Osteoblast (primary cell): ENCODE measurements around the gene ARHGEF2. TPM values are rescaled to one million over a fixed set of nuclear protein-coding genes. Genes with fewer than 3 reads are reported as not detected.

Experiments
- DNase-seq: peaks from one replicate; pipeline ENCODE4 v3.0.0; 2011; ENCODE audit warnings: low spot score, mixed read lengths; ENCODE audit not compliant: insufficient read length; ENCODE audit errors: missing footprints
- H2AFZ ChIP-seq: 2 replicates; pipeline ENCODE4 v1.6.0; 2011; ENCODE audit warnings: mild to moderate bottlenecking, low read length
- H3K27ac ChIP-seq: 2 replicates; pipeline ENCODE4 v1.5.1; 2011; ENCODE audit warnings: mild to moderate bottlenecking, low read depth, low read length, moderate library complexity
- H3K27me3 ChIP-seq: 2 replicates; pipeline ENCODE4 v1.6.0; 2012; ENCODE audit warnings: mild to moderate bottlenecking, control low read depth, inconsistent platforms, low read length, moderate library complexity; ENCODE audit not compliant: insufficient read depth
- H3K36me3 ChIP-seq: 2 replicates; pipeline ENCODE4 v1.5.1; 2011; ENCODE audit warnings: mild to moderate bottlenecking, low read length, control low read depth, moderate library complexity; ENCODE audit not compliant: insufficient read depth
- H3K4me1 ChIP-seq: 2 replicates; pipeline ENCODE4 v1.5.1; 2011; ENCODE audit warnings: mild to moderate bottlenecking, low read length, control low read depth, moderate library complexity; ENCODE audit not compliant: insufficient read depth
- H3K4me2 ChIP-seq: 2 replicates; pipeline ENCODE4 v1.6.0; 2011; ENCODE audit warnings: mild to moderate bottlenecking, low read length; ENCODE audit not compliant: insufficient read depth
- H3K4me3 ChIP-seq: fragments of 200-600 bp; sonication (generic); 3 replicates; pipeline ENCODE4 v1.5.1; 2012; ENCODE audit warnings: mild to moderate bottlenecking, low read length, inconsistent platforms; ENCODE audit not compliant: insufficient read depth
- H3K79me2 ChIP-seq: 2 replicates; pipeline ENCODE4 v1.6.0; 2012; ENCODE audit warnings: mild to moderate bottlenecking, low read length, control low read depth, inconsistent platforms; ENCODE audit not compliant: insufficient read depth
- H3K9me3 ChIP-seq: 2 replicates; pipeline ENCODE4 v1.5.1; 2011; ENCODE audit warnings: low read depth, low read length, control low read depth
- H4K20me1 ChIP-seq: 2 replicates; pipeline ENCODE4 v1.6.0; 2012; ENCODE audit warnings: mild to moderate bottlenecking, low read length, control low read depth; ENCODE audit not compliant: insufficient read depth
- total RNA-seq: library from RNA; depleted of rRNA; stranded (reverse); fragments of >200 nt; gene quantifications from 2 replicates; pipeline ENCODE4 v1.2.3, GENCODE V29; 2012
- TF ChIP-seq, protein P1 (sequence below): IDR thresholded peaks from 2 replicates; pipeline ENCODE4 v1.5.1; 2011; ENCODE audit warnings: mild to moderate bottlenecking, low read depth, low read length, moderate library complexity; ENCODE audit errors: extremely low read depth

Gene ARHGEF2
- total RNA-seq, 1 donor = 183 TPM

- TF ChIP-seq, protein P1, sequence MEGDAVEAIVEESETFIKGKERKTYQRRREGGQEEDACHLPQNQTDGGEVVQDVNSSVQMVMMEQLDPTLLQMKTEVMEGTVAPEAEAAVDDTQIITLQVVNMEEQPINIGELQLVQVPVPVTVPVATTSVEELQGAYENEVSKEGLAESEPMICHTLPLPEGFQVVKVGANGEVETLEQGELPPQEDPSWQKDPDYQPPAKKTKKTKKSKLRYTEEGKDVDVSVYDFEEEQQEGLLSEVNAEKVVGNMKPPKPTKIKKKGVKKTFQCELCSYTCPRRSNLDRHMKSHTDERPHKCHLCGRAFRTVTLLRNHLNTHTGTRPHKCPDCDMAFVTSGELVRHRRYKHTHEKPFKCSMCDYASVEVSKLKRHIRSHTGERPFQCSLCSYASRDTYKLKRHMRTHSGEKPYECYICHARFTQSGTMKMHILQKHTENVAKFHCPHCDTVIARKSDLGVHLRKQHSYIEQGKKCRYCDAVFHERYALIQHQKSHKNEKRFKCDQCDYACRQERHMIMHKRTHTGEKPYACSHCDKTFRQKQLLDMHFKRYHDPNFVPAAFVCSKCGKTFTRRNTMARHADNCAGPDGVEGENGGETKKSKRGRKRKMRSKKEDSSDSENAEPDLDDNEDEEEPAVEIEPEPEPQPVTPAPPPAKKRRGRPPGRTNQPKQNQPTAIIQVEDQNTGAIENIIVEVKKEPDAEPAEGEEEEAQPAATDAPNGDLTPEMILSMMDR = no peak
- H3K79me2 ChIP-seq = peaks cover 38% of the 10 kb centered on the region
- peak within 1 kb of the TSS; percentile 97 for H3K4me2 ChIP-seq
- peak within 1 kb of the TSS; percentile 56 for H2AFZ ChIP-seq
- H3K27me3 ChIP-seq = no peaks in the 10 kb centered on the region
- peaks cover 37% of the 10 kb centered on the region for H3K4me1 ChIP-seq
- peaks cover 75% of the 10 kb centered on the region for H3K36me3 ChIP-seq
- H3K9me3 ChIP-seq = no peaks in the 10 kb centered on the region
- peak within 1 kb of the TSS; percentile 90 for H3K4me3 ChIP-seq
- peak within 1 kb of the TSS; percentile 81 for H3K27ac ChIP-seq
- DNase-seq = peak; percentile 93
- H4K20me1 ChIP-seq = no peaks in the 10 kb centered on the region
These were observed 66.9 kb downstream of the ARHGEF2 start, which contains the start of gene RIT1 for GRCh38 chr1:155911156-155912055. Gene RIT1, minus strand, starts transcription at chr1:155911349. Its CDS starts 588 bp downstream, at chr1:155910761.

DNA sequence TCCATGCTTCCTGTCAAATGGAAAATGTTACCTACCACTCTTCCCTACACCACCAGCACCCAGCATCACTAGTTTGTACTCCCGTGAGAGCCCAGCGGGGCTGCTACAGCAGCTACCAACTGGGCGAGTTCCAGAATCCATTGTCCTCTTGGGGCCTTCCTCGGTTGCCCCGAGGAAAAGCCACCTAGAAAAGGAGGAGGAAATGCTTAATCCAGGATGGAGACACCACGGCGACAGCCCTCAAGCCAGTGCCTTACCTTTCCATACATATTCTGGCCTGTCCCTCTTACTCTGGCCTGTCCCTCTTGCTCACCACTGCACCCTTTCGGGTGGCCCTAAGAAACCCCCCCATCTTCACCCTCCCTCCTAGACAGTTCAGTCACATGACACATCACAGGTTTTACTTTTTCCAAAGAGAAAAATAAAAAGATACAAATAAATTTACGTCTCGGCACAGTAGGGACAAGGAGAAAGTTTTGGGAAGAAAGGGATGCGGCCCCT is 67.7 kb downstream of the ARHGEF2 start:
- Histone ChIP-seq H3K27ac (peak overlapping the region; percentile 81), H3K9me3 (no peaks in the 10 kb centered on the region), H3K27me3 (no peaks in the 10 kb centered on the region), H3K79me2 (peaks cover 41% of the 10 kb centered on the region), H3K36me3 (peaks cover 75% of the 10 kb centered on the region), H2AFZ (peak overlapping the region; percentile 56), H3K4me1 (peaks cover 37% of the 10 kb centered on the region), H3K4me2 (peak overlapping the region; percentile 97), H3K4me3 (peak overlapping the region; percentile 90), H4K20me1 (no peaks in the 10 kb centered on the region)
- TF ChIP-seq, protein P1 = peak; percentile 20
- peak; percentile 79 for DNase-seq

DNA sequence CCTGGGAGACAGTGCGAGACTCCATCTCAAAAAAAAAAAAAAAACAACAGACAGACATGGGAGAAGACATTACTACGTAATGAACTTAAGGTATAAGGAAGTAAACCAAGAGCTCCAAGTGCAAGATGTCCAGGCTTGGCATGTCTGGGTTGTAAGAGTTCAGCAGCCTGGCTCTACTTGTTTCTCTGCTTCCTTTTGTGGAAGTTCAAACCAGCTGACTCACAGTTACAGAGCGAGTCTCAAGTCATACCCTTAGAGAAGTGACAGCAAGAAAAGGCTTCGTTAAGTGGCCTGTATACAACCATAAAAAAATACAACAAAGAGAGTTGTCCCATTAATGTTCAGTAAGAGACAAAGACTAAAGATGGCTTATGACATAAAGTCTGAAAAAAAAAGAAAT is 68.5 kb downstream of the ARHGEF2 start:
- Histone ChIP-seq H3K79me2 (peaks cover 45% of the 10 kb centered on the region), H3K4me1 (peaks cover 37% of the 10 kb centered on the region), H3K36me3 (peaks cover 75% of the 10 kb centered on the region), H3K9me3 (no peaks in the 10 kb centered on the region), H4K20me1 (no peaks in the 10 kb centered on the region), H3K27ac (peak overlapping the region; percentile 81), H3K27me3 (no peaks in the 10 kb centered on the region), H3K4me3 (peak overlapping the region; percentile 90), H3K4me2 (peak overlapping the region; percentile 97), H2AFZ (no peak overlapping the region)
- DNase-seq = peak; percentile 34
- TF ChIP-seq, protein P1 = no peak

- Histone ChIP-seq H3K27ac (no peak overlapping the region), H3K27me3 (no peaks in the 10 kb centered on the region), H3K4me3 (no peak overlapping the region), H3K79me2 (peaks cover 48% of the 10 kb centered on the region), H4K20me1 (no peaks in the 10 kb centered on the region), H3K36me3 (peaks cover 89% of the 10 kb centered on the region), H2AFZ (no peak overlapping the region), H3K9me3 (no peaks in the 10 kb centered on the region), H3K4me2 (no peak overlapping the region), H3K4me1 (no peaks in the 10 kb centered on the region)
- TF ChIP-seq, protein P1 = no peak
- DNase-seq = no peak
These were observed 74.1 kb downstream of the ARHGEF2 start for GRCh38 chr1:155904261-155904660.
